Raji (cell line): ENCODE results near the gene ERAP2.

Experiments
- POLR2A ChIP-seq: IDR thresholded peaks from 2 replicates; pipeline ENCODE4 v1.6.1; 2011; ENCODE audit warnings: low read depth, low read length, control low read depth; ENCODE audit not compliant: insufficient read depth

ERAP2 gene

DNA sequence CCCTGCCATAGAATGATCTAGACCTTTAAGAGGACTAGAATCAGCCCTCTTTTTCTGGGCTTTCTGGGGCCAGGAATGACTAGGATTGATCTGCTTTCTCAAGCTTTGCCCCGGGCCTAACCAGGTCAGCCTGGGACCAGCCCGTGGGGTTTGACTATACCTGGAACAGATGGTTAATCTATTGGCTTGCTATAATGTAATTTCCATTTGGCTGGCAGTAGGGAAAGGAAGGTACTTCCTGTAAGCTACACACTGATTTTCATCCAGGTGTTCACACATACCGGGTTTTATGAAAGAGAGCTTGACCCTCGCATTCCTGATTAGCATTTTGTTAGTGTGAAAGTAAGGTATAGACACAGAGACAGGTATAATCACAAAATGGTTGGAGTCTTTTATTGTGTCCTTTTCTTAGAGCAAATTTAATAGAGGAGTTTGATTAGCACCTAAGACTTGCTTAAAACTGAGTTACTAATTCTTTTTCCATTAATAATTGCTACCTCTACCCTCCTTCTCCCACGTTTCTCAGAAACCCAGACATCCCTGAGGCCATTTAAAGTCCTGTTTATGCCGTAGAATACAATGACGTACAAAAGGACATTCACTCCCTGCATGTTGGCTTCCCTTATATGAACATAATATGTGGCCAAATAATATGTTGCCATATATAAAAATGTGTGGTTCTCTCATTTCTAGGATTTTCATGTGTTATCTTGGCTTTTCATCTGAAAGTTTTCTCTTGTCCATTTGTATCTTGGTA, 76.9 kb downstream of the ERAP2 start:
- TF ChIP-seq POLR2A = no peak

DNA sequence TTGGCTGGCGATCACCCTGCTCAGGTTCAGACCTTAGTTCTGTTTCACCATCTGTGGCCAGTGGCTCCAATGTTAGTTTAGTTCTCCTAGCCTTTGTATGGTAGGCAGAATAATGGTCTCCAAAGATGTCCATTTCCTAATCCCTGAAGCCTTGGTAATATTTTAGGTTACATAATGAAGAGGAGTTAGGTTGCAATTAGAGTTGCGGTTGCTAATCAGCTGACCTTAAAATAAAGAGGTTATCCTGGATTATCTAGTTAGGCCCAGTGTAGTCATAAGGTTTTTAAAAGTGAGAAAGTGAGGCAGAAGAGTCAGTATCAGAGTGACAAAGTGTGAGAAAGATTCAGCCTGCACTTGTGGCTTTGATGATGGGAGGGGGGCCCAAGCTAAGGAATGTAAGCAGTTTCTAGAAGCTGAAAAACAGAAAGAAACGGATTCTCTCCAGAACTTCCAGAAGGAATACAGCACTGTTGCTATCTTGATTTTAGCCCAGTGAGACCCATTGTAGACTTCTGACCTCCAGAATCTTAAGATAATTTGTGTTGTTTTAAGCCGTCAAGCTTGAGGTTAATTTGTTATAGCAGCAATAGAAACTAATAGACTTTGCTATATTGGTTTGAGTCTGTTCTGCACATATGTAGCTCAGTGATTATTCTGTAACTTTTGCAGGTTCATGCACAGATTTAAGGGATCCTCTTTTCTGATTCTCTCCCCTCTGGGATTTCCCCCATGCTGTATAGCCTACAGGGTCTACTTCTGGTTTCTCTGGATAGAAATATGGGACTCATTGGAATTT, 81.2 kb downstream of the ERAP2 start:
- TF ChIP-seq POLR2A = no peak

DNA sequence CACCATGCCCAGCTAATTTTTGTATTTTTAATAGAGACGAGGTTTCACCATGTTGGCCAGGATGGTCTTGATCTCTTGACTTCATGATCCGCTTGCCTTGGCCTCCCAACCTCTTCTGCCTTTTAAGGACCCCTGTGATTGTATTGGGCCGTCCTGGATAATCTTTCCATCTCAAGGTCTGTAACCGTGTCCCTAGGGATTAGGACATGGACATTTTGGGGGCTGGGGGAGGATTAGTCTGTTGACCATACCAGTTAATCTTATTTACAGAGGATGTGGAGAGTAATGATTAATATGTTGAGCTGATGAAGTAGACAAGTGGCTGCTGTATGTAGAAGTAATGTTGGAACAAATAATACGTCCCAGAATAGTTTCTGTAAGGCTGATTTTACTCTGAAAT, 82.7 kb downstream of the ERAP2 start:
- no peak for TF ChIP-seq POLR2A

DNA sequence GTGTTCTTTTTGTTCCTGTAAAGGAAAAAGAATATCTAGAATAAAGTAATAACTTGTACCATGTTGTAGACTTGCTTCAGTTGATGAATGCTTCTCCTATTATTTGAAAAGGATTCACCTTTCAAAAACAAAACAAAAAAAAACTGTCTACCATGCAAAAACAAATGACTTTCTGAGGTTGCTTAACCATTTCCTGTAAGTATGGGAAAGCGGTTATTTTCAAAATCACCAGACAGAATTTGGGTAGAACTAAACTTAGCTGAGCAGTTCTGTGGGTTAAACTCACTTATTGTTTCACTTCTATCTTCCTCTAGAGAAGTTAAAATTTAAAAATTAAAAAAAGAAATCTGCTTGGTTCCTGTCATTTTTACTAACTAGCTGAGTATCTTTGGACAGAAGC, 84.8 kb downstream of the ERAP2 start:
- no peak for TF ChIP-seq POLR2A

DNA sequence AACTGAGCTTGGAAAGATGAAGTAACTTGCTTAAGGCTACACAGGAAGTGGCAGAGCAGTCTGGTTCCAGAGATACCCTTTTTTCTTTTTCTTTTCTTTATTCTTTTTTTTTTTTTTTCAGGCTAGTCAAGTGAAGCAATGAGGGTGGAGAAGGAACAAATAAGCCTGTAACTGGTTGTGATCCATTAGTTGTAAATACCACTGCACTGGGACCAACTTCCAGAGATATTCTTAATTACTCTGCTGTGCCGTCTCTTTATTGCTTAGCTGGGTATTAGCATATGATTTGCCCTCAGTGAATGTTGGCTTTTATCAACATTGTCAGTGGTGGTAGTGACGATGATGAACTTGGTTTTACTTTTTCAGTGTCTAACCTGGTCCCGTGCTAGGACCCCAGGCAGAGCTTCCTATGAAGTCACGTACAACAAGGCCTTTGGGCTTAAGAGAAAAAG, 86.3 kb downstream of the ERAP2 start:
- no peak for TF ChIP-seq POLR2A

DNA sequence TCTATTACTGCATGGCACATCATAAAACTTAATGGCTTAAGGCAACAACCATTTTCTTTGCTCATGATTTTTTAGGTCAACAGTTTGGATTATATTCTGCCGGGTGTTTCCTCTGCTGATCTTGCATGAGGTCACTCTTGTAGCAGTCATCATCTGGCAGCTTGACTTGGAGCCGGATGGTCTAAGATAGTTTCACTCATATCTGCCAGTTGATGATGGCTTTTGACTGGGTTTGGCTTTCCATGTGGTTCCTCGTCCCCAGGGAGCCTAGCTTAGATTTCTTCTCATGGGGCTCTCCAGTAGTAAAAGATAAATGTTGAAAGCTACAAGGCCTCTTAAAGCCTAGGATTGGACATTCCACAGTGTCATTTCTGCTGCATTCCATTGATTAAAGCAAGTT, 87.0 kb downstream of the ERAP2 start:
- no peak for TF ChIP-seq POLR2A

DNA sequence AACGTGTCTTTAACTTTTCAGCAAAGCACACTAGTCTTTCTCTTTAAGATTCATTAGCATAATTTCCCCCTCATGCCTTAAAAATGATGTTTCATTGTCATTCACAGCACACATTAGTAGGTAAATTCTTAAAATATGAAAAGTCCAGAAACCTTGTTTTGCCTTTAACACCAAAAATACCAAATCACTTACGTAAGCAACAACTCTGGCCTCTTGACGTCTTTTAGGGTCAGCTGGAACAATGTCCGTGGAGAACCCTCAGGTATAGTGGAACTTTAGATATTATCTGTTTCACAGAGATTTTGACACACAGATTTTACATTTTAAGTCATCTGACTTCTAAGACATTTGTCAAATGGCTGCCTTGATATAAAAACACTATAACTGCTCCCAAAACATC, 90.5 kb downstream of the ERAP2 start:
- no peak for TF ChIP-seq POLR2A

DNA sequence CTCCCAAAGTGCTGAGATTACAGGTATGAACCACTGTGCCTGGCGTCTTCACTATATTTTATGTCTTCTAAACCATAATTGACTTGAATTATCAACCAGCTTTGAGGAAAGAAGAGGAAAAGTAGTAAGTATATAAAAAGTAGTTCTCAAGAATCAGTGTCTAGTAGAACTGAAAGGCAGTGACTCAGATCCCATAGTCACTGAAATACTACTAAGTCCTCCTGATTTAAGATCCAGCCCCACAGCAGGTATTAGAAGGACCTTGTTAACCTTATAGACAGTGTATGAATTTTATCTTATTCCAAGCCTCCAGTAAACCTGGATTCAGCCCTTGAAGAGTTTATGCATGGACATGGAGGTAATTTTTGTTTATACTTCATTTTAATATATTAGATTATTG, 91.1 kb downstream of the ERAP2 start:
- no peak for TF ChIP-seq POLR2A

DNA sequence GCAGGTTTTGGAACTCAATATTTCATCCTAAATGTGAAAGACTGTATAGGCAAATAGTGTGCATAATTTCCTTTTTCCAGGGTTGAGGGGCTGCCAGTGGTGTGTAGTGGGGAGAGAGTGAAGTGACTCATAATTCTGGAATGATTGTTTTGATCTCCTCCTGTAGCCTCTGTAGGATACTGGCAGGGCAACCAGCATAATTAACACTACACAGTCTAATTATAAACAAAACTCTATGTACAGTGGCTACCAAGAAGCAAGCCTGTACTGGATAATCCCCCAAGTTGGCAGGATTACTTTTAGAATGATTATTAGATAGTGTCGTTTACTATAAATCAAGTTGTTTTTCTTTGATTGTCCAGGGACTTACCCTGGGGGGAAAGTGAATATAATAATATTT, 91.8 kb downstream of the ERAP2 start:
- no peak for TF ChIP-seq POLR2A

DNA sequence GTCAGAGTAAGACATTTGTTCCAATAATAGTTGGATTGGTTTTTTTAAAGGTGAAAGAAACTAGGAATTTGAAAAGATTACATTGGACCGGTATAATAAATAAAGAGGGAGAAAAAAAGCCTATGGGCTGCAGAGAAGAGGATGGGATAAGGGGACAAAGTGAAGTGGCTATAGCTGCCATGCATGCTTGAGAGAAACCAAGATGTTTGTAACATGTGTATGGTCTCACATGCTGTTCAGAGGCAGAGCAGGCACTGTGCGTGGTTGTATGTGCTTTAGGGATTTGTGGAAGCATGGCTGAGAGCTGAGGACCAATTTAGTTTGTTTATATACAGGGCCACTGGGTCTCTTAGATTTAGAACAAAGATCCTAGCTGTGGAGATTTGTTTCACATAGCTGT, 92.3 kb downstream of the ERAP2 start:
- no peak for TF ChIP-seq POLR2A
